GM23338 (cell line): ENCODE data around the gene SPATA25.
A peak's percentile ranks its signal among the peaks of the same experiment; 100 is the strongest.

ENCODE experiments used
- CREB1 ChIP-seq: fragments of 250-450 bp; sonication (Bioruptor Pico); IDR thresholded peaks from 2 replicates; pipeline ENCODE4 v1.5.0; 2020; ENCODE audit warnings: low read depth, mild to moderate bottlenecking, moderate library complexity
- CTCF ChIP-seq, 2 experiments: fragments of 200-600 bp in 1 of 2; sonication (generic) in 1 of 2; conservative IDR thresholded peaks; 2 replicates each; pipeline versions ENCODE4 v1.5.1 to v1.6.1; 2016 to 2017; ENCODE audit warnings: antibody characterized with exemption in 2 of 2, low read depth in 2 of 2, mild to moderate bottlenecking in 2 of 2, moderate library complexity in 1 of 2
- EZH2 ChIP-seq: fragments of 200-600 bp; sonication (generic); IDR thresholded peaks from one replicate; pipeline ENCODE4 v1.8.0; 2017; ENCODE audit warnings: antibody characterized with exemption, mild to moderate bottlenecking, low read depth; ENCODE audit not compliant: unreplicated experiment
- EZH2phosphoT487 ChIP-seq: fragments of 200-600 bp; sonication (generic); IDR thresholded peaks from one replicate; pipeline ENCODE4 v1.8.1; 2018; ENCODE audit warnings: antibody characterized with exemption; ENCODE audit not compliant: unreplicated experiment
- JUNB ChIP-seq: IDR thresholded peaks from one replicate; pipeline ENCODE4 v1.6.1; 2016; ENCODE audit warnings: antibody characterized with exemption; ENCODE audit not compliant: unreplicated experiment
- NANOG ChIP-seq: IDR thresholded peaks from 2 replicates; pipeline ENCODE4 v1.6.1; 2016; ENCODE audit warnings: antibody characterized with exemption, borderline replicate concordance
- POLR2AphosphoS5 ChIP-seq: IDR thresholded peaks from 2 replicates; pipeline ENCODE4 v1.6.1; 2016; ENCODE audit warnings: antibody characterized with exemption, low read depth
- REST ChIP-seq: IDR thresholded peaks from one replicate; pipeline ENCODE4 v1.6.1; 2018; ENCODE audit warnings: antibody characterized with exemption; ENCODE audit not compliant: unreplicated experiment
- ZNF114 ChIP-seq: fragments of 250-450 bp; sonication (Bioruptor Pico); IDR thresholded peaks from 2 replicates; pipeline ENCODE4 v1.5.0; 2020; ENCODE audit warnings: mild to moderate bottlenecking, moderate library complexity

- TF ChIP-seq POLR2AphosphoS5: no peak; the same call in 1 of the 2 replicates
- peak in 1 of 2 experiments; percentile 23; a peak in 1 of 4 replicates for TF ChIP-seq CTCF (conservative IDR thresholded peaks at IDR 0.05; ENCODE audit: low read depth in 2 of 2)
- TF ChIP-seq NANOG: no peak
- no peak for TF ChIP-seq REST
- TF ChIP-seq EZH2: no peak
- TF ChIP-seq CREB1 (CRISPR knock-in tag): no peak
- TF ChIP-seq ZNF114 (CRISPR knock-in tag): no peak
- no peak for TF ChIP-seq EZH2phosphoT487
- no peak for TF ChIP-seq JUNB
These were observed 4.8 kb upstream of the SPATA25 start for GRCh38 chr20:45892049-45892825.
